Measurements from ENCODE around the gene CUTA.

The CUTA gene

GRCh38 chr6:33397541-33397940 is 20.4 kb downstream of the CUTA start:
- POLR2A ChIA-PET, result interaction anchor here (0.7 kb wide), 3 partner anchors 125 to 562 kb away, joined by 3 to 7 read pairs (median 5); partner anchors contain the start of genes RPS18 and VPS52
- Histone ChIP-seq H3K9me3 (ENCODE audit: control insufficient read depth, insufficient read depth, low read depth, low read length) (no peaks in the 10 kb centered on the region), H3K4me3 (ENCODE audit: low read depth, low read length) (no peak overlapping the region), H3K4me1 (ENCODE audit: control insufficient read depth, insufficient read depth, low read length) (peaks cover 10% of the 10 kb centered on the region), H3K36me3 (ENCODE audit: control insufficient read depth in 2 of 2, insufficient read depth in 1 of 2, low read length in 2 of 2) (peaks cover 48 to 63% of the 10 kb centered on the region in 2 experiments), H3K27ac (ENCODE audit: extremely low read depth, low read depth, low read length) (no peak overlapping the region)
- no peak for TF ChIP-seq ZNF266 (tag by site-specific recombination; IDR thresholded peaks at IDR 0.05; ENCODE audit: low read depth)
- no peak for TF ChIP-seq ZNF560 (tag by site-specific recombination; IDR thresholded peaks at IDR 0.05; ENCODE audit: borderline replicate concordance)
- TF ChIP-seq ZNF660 (tag by site-specific recombination; IDR thresholded peaks at IDR 0.05), result no peak
- TF ChIP-seq ZBTB44 (tag by site-specific recombination; IDR thresholded peaks at IDR 0.05), result no peak
- no peak for TF ChIP-seq GLIS1 (tag by site-specific recombination; IDR thresholded peaks at IDR 0.05)
- no peak for TF ChIP-seq ZNF121 (tag by site-specific recombination; IDR thresholded peaks at IDR 0.05)
- TF ChIP-seq ZNF274 (IDR thresholded peaks at IDR 0.05; ENCODE audit: low read length), result no peak
- no peak for TF ChIP-seq ZNF274 (tag by site-specific recombination; IDR thresholded peaks at IDR 0.05; ENCODE audit: borderline replicate concordance)
- no peak for TF ChIP-seq PRDM1 (tag by site-specific recombination; IDR thresholded peaks at IDR 0.05)
- no peak for TF ChIP-seq ZNF513 (tag by site-specific recombination; IDR thresholded peaks at IDR 0.05)
- TF ChIP-seq SP7 (tag by site-specific recombination; IDR thresholded peaks at IDR 0.05), result no peak
- no peak for TF ChIP-seq ZSCAN30 (tag by site-specific recombination; IDR thresholded peaks at IDR 0.05)
- TF ChIP-seq INSM2 (tag by site-specific recombination; IDR thresholded peaks at IDR 0.05), result no peak
- TF ChIP-seq ZSCAN4 (tag by site-specific recombination; IDR thresholded peaks at IDR 0.05), result no peak
- no peak for TF ChIP-seq HOXA7 (CRISPR knock-in tag; IDR thresholded peaks at IDR 0.05; ENCODE audit: borderline replicate concordance)
- no peak for TF ChIP-seq TSHZ1 (tag by site-specific recombination; IDR thresholded peaks at IDR 0.05; ENCODE audit: borderline replicate concordance)
- no peak for TF ChIP-seq ZBTB11 (tag by site-specific recombination; conservative IDR thresholded peaks at IDR 0.05; ENCODE audit: low read depth)
- no peak for TF ChIP-seq ZNF214 (tag by site-specific recombination; IDR thresholded peaks at IDR 0.05; ENCODE audit: borderline replicate concordance)
- CTCF ChIA-PET, result interaction anchor here (0.6 to 0.9 kb wide), 3 partner anchors 20 to 156 kb away, joined by 3 to 4 read pairs (median 3); partner anchors contain the start of gene CUTA

All from HEK293 (cell line).